Neural cell (in vitro differentiated cells): ENCODE data around the gene PBX3.

Experiments
- CTCF ChIP-seq: fragments of 450-650 bp; IDR thresholded peaks from 2 replicates; pipeline ENCODE4 v1.5.1; 2014; ENCODE audit warnings: antibody characterized with exemption, mild to moderate bottlenecking, moderate library complexity; ENCODE audit not compliant: poor library complexity, severe bottlenecking
- EP300 ChIP-seq: fragments of 450-650 bp; conservative IDR thresholded peaks from 2 replicates; pipeline ENCODE4 v1.6.1; 2014; ENCODE audit warnings: antibody characterized with exemption, mild to moderate bottlenecking, moderate library complexity; ENCODE audit not compliant: poor library complexity, severe bottlenecking
- MXI1 ChIP-seq: fragments of 450-650 bp; conservative IDR thresholded peaks from 2 replicates; pipeline ENCODE4 v1.6.1; 2014; ENCODE audit warnings: antibody characterized with exemption, mild to moderate bottlenecking; ENCODE audit not compliant: poor library complexity, severe bottlenecking
- POLR2AphosphoS5 ChIP-seq: IDR thresholded peaks from 2 replicates; pipeline ENCODE4 v1.6.1; 2012
- REST ChIP-seq: IDR thresholded peaks from 2 replicates; pipeline ENCODE4 v1.6.1; 2012; ENCODE audit warnings: borderline replicate concordance
- SMC3 ChIP-seq: fragments of 450-650 bp; conservative IDR thresholded peaks from 2 replicates; pipeline ENCODE4 v1.6.1; 2014; ENCODE audit warnings: antibody characterized with exemption, mild to moderate bottlenecking, moderate library complexity; ENCODE audit not compliant: poor library complexity

- TF ChIP-seq CTCF: no peak
- no peak for TF ChIP-seq POLR2AphosphoS5
- TF ChIP-seq EP300: no peak
- no peak for TF ChIP-seq REST
- no peak for TF ChIP-seq SMC3
- no peak for TF ChIP-seq MXI1
Observed at GRCh38 chr9:125754096-125754495, 6.9 kb downstream of the PBX3 start.
